HG03520 (cell line): ENCODE data around the gene TMEM175.
A peak's percentile ranks its signal among the peaks of the same experiment; 100 is the strongest.
"Not testable (repeated sequence)": the region's sequence is repeated elsewhere in the genome, so short reads cannot be mapped to it uniquely, and the experiment has no call there.

Source experiments
- ATAC-seq: cut with Tn5 transposase; IDR thresholded peaks from one replicate; pipeline ENCODE4 v1.9.1; 2021; ENCODE audit warnings: mild to moderate bottlenecking, moderate library complexity; ENCODE audit not compliant: unreplicated experiment

The TMEM175 gene

GRCh38 chr4:987624-988513 is 55.6 kb downstream of the TMEM175 start:
- ATAC-seq: no peak

- ATAC-seq: no peak
Measured at GRCh38 chr4:988726-989721, 56.8 kb downstream of the TMEM175 start.

- ATAC-seq: no peak
Measured at GRCh38 chr4:989722-990471, 57.6 kb downstream of the TMEM175 start.

GRCh38 chr4:990746-991367 is 58.6 kb downstream of the TMEM175 start:
- no peak for ATAC-seq

- ATAC-seq: no peak
Measured at GRCh38 chr4:991451-992296, 59.4 kb downstream of the TMEM175 start.

- ATAC-seq: peak; percentile 68
Measured at GRCh38 chr4:992297-993110, 60.2 kb downstream of the TMEM175 start.

- ATAC-seq: no peak
Measured at GRCh38 chr4:993111-994029, 61.1 kb downstream of the TMEM175 start, which contains the start of gene SLC26A1. Gene SLC26A1 (minus strand): TSS chr4:993404. CDS start chr4:991703, 1,701 bp downstream.

- ATAC-seq: no peak
Measured at GRCh38 chr4:995311-996026, 63.2 kb downstream of the TMEM175 start.

- no peak for ATAC-seq
Measured at GRCh38 chr4:996030-996996, 64.1 kb downstream of the TMEM175 start.

GRCh38 chr4:996997-997374 is 64.7 kb downstream of the TMEM175 start:
- ATAC-seq: no peak

- no peak for ATAC-seq
Measured at GRCh38 chr4:997375-998071, 65.3 kb downstream of the TMEM175 start.

GRCh38 chr4:998096-998691 is 65.9 kb downstream of the TMEM175 start:
- no peak for ATAC-seq

- ATAC-seq: not testable (repeated sequence)
Measured at GRCh38 chr4:999240-999863, 67.1 kb downstream of the TMEM175 start.

GRCh38 chr4:999882-1000425 is 67.7 kb downstream of the TMEM175 start:
- ATAC-seq: no peak
